ENCODE measurements around the gene NUP85. TPM values are rescaled to one million over a fixed set of nuclear protein-coding genes. Genes with fewer than 3 reads are reported as not detected.
"Not testable (repeated sequence)": the region's sequence is repeated elsewhere in the genome, so short reads cannot be mapped to it uniquely, and the experiment has no call there.

NUP85 gene
- total RNA-seq, 2 experiments from 2014 or later: 130 to 160 TPM

- Mint-ChIP-seq H3K27ac (peak overlapping the region; percentile 97), H3K4me3 (peak overlapping the region; percentile 64), H3K9me3 (ENCODE audit: low read depth) (no peaks in the 10 kb centered on the region), H3K4me1 (peaks cover 74% of the 10 kb centered on the region), H3K27me3 (no peaks in the 10 kb centered on the region), H3K36me3 (ENCODE audit: low read depth) (peaks cover 31% of the 10 kb centered on the region)
- ATAC-seq (peak; percentile 97), DNase-seq (peak; percentile 90)
- ChIA-PET POLR2A (interaction anchor here (0.6 to 4.2 kb wide), 10 partner anchors 9 to 1484 kb away, joined by 3 to 73 read pairs (median 4); partner anchors contain the start of genes GGA3, MIF4GD, MRPS7 and SLC25A19), CTCF (interaction anchor here (0.7 to 4.9 kb wide), 14 partner anchors 8 to 289 kb away, joined by 3 to 50 read pairs (median 6); partner anchors contain the start of genes GGA3, GRB2, MIF4GD and MRPS7)
- intact Hi-C loops (cut with DNase I, micrococcal nuclease): loop anchor here (1.0 to 2.0 kb wide), 5 partner anchors 11 to 155 kb away; partner anchors contain the start of genes GGA3 (in 2 of the 2), MRPS7 (in 2 of the 2), GRB2 (in 1 of the 2) and MIF4GD (in 1 of the 2)
Observed at GRCh38 chr17:75250009-75250471, 44.6 kb downstream of the NUP85 start.

- Mint-ChIP-seq H3K9me3 (ENCODE audit: low read depth) (no peaks in the 10 kb centered on the region), H3K36me3 (ENCODE audit: low read depth) (peaks cover 16% of the 10 kb centered on the region), H3K27me3 (no peaks in the 10 kb centered on the region), H3K27ac (peak overlapping the region; percentile 82), H3K4me1 (peaks cover 83% of the 10 kb centered on the region), H3K4me3 (no peak overlapping the region)
- CTCF ChIA-PET: interaction anchor here (0.6 to 4.8 kb wide), 6 partner anchors 9 to 649 kb away, joined by 3 to 46 read pairs (median 5); partner anchors contain the start of genes GGA3, MIF4GD and MRPS7
- intact Hi-C loops (cut with DNase I, micrococcal nuclease): no loop called here
- DNase-seq: no peak
- POLR2A ChIA-PET: interaction anchor here (4.2 kb wide), 1 partner anchor 9 kb away, joined by 73 read pairs; the partner anchor contains the start of genes GGA3 and MRPS7
- ATAC-seq: no peak
Observed at GRCh38 chr17:75252039-75252816, 46.7 kb downstream of the NUP85 start.

- POLR2A ChIA-PET; DNase-seq; H3K27me3 Mint-ChIP-seq; H3K9me3 Mint-ChIP-seq (ENCODE audit: low read depth); CTCF ChIA-PET; intact Hi-C loops (cut with DNase I, micrococcal nuclease); H3K4me3 Mint-ChIP-seq; ATAC-seq: not testable (repeated sequence)
- H3K27ac Mint-ChIP-seq: peak overlapping the region; percentile 67
- peaks cover 19% of the 10 kb centered on the region for H3K36me3 Mint-ChIP-seq (ENCODE audit: low read depth)
- H3K4me1 Mint-ChIP-seq: peaks cover 82% of the 10 kb centered on the region
Observed at GRCh38 chr17:75255954-75256698, 50.6 kb downstream of the NUP85 start.

GRCh38 chr17:75257228-75257627 is 51.7 kb downstream of the NUP85 start:
- H3K27me3 Mint-ChIP-seq; CTCF ChIA-PET; H3K9me3 Mint-ChIP-seq (ENCODE audit: low read depth); DNase-seq; ATAC-seq; H3K4me3 Mint-ChIP-seq; POLR2A ChIA-PET; intact Hi-C loops (cut with DNase I, micrococcal nuclease): not testable (repeated sequence)
- H3K4me1 Mint-ChIP-seq: peaks cover 72% of the 10 kb centered on the region
- H3K36me3 Mint-ChIP-seq (ENCODE audit: low read depth): peaks cover 15% of the 10 kb centered on the region
- H3K27ac Mint-ChIP-seq: peak overlapping the region; percentile 45

- H3K4me1 Mint-ChIP-seq: peaks cover 55% of the 10 kb centered on the region
- intact Hi-C loops (cut with DNase I, micrococcal nuclease): loop anchor here (1.0 to 10.0 kb wide), 18 partner anchors 10 to 594 kb away; partner anchors contain the start of genes SLC25A19 (in 2 of the 2), TSEN54 (in 2 of the 2), CASKIN2 (in 1 of the 2) and GRB2 (in 1 of the 2)
- H3K9me3 Mint-ChIP-seq (ENCODE audit: low read depth): no peaks in the 10 kb centered on the region
- H3K27ac Mint-ChIP-seq: peak overlapping the region; percentile 96
- POLR2A ChIA-PET: interaction anchor here (0.6 to 4.5 kb wide), 17 partner anchors 10 to 242 kb away, joined by 3 to 73 read pairs (median 6); partner anchors contain the start of genes GRB2, MIF4GD, SLC25A19 and SUMO2
- ATAC-seq: peak; percentile 63
- peak overlapping the region; percentile 88 for H3K4me3 Mint-ChIP-seq
- peak; percentile 72 for DNase-seq
- H3K36me3 Mint-ChIP-seq (ENCODE audit: low read depth): peaks cover 34% of the 10 kb centered on the region
- CTCF ChIA-PET: interaction anchor here (0.6 to 5.5 kb wide), 16 partner anchors 10 to 255 kb away, joined by 3 to 78 read pairs (median 4); partner anchors contain the start of genes GRB2, MIF4GD, SLC25A19 and TSEN54
- H3K27me3 Mint-ChIP-seq: no peaks in the 10 kb centered on the region
Observed at GRCh38 chr17:75260641-75261335, 55.3 kb downstream of the NUP85 start.

GRCh38 chr17:75261336-75262111 is 56.0 kb downstream of the NUP85 start, which contains the start of the genes GGA3 and MRPS7:
Gene GGA3 (minus strand): TSS chr17:75261606. CDS start chr17:75261587, 19 bp downstream.
Gene MRPS7 (plus strand): TSS chr17:75261879. CDS start chr17:75261901, 22 bp downstream.
- CTCF ChIA-PET: interaction anchor here (0.6 to 5.5 kb wide), 17 partner anchors 9 to 151 kb away, joined by 3 to 78 read pairs (median 4); partner anchors contain the start of genes GRB2, MIF4GD, NUP85 and SLC25A19
- DNase-seq: peak; percentile 98
- H3K27me3 Mint-ChIP-seq: no peaks in the 10 kb centered on the region
- peak within 1 kb of the TSS; percentile 96 for H3K27ac Mint-ChIP-seq
- no peaks in the 10 kb centered on the region for H3K9me3 Mint-ChIP-seq (ENCODE audit: low read depth)
- POLR2A ChIA-PET: interaction anchor here (0.5 to 4.5 kb wide), 17 partner anchors 10 to 255 kb away, joined by 3 to 73 read pairs (median 6); partner anchors contain the start of genes GRB2, MIF4GD, SLC25A19 and SUMO2
- peak; percentile 91 for ATAC-seq
- peak within 1 kb of the TSS; percentile 88 for H3K4me3 Mint-ChIP-seq
- intact Hi-C loops (cut with DNase I, micrococcal nuclease): loop anchor here (1.0 to 10.0 kb wide), 18 partner anchors 9 to 593 kb away; partner anchors contain the start of genes SLC25A19 (in 2 of the 2), TSEN54 (in 2 of the 2), CASKIN2 (in 1 of the 2) and GRB2 (in 1 of the 2)
- H3K36me3 Mint-ChIP-seq (ENCODE audit: low read depth): peaks cover 41% of the 10 kb centered on the region
- peaks cover 48% of the 10 kb centered on the region for H3K4me1 Mint-ChIP-seq

- H3K27ac Mint-ChIP-seq: peak overlapping the region; percentile 96
- no peaks in the 10 kb centered on the region for H3K27me3 Mint-ChIP-seq
- no peaks in the 10 kb centered on the region for H3K9me3 Mint-ChIP-seq (ENCODE audit: low read depth)
- H3K4me1 Mint-ChIP-seq: peaks cover 41% of the 10 kb centered on the region
- POLR2A ChIA-PET: interaction anchor here (0.5 to 4.5 kb wide), 14 partner anchors 9 to 254 kb away, joined by 3 to 73 read pairs (median 4); partner anchors contain the start of genes MIF4GD, SLC25A19, SUMO2 and TSEN54
- H3K36me3 Mint-ChIP-seq (ENCODE audit: low read depth): peaks cover 44% of the 10 kb centered on the region
- CTCF ChIA-PET: interaction anchor here (0.5 to 5.5 kb wide), 19 partner anchors 9 to 1055 kb away, joined by 3 to 78 read pairs (median 3); partner anchors contain the start of genes MIF4GD, NUP85, SLC25A19 and TSEN54
- H3K4me3 Mint-ChIP-seq: peak overlapping the region; percentile 88
- ATAC-seq (peak; percentile 9), DNase-seq (peak; percentile 31)
- intact Hi-C loops (cut with DNase I, micrococcal nuclease): loop anchor here (10.0 kb wide), 2 partner anchors 253 to 593 kb away; partner anchors contain the start of genes CASKIN2 (in 1 of the 2), TSEN54 (in 1 of the 2) and WBP2 (in 1 of the 2)
Observed at GRCh38 chr17:75262112-75262606, 56.7 kb downstream of the NUP85 start.

- ATAC-seq (no peak), DNase-seq (no peak)
- intact Hi-C loops (cut with DNase I, micrococcal nuclease): loop anchor here (10.0 kb wide), 2 partner anchors 252 to 592 kb away; partner anchors contain the start of genes CASKIN2 (in 1 of the 2), TSEN54 (in 1 of the 2) and WBP2 (in 1 of the 2)
- H3K36me3 Mint-ChIP-seq (ENCODE audit: low read depth): peaks cover 48% of the 10 kb centered on the region
- peak overlapping the region; percentile 96 for H3K27ac Mint-ChIP-seq
- peak overlapping the region; percentile 88 for H3K4me3 Mint-ChIP-seq
- peaks cover 35% of the 10 kb centered on the region for H3K4me1 Mint-ChIP-seq
- CTCF ChIA-PET: interaction anchor here (0.7 to 5.5 kb wide), 10 partner anchors 8 to 149 kb away, joined by 3 to 78 read pairs (median 6); partner anchors contain the start of genes MIF4GD and SLC25A19
- POLR2A ChIA-PET: interaction anchor here (0.5 to 4.5 kb wide), 7 partner anchors 8 to 253 kb away, joined by 3 to 73 read pairs (median 5); partner anchors contain the start of genes MIF4GD, SLC25A19 and TSEN54
- H3K9me3 Mint-ChIP-seq (ENCODE audit: low read depth): no peaks in the 10 kb centered on the region
- H3K27me3 Mint-ChIP-seq: no peaks in the 10 kb centered on the region
Observed at GRCh38 chr17:75263055-75263454, 57.6 kb downstream of the NUP85 start.

Data from activated CD4-positive, alpha-beta T cell treated with anti-CD3 and anti-CD28 coated beads for 36 hours (primary cell).